Measurements from ENCODE around the gene GRIP2. TPM values are rescaled to one million over a fixed set of nuclear protein-coding genes. Genes with fewer than 3 reads are reported as not detected.

GRIP2 gene
- total RNA-seq, 1 donor from 2014 or later = 11.2 TPM

- no peaks in the 10 kb centered on the region for H3K36me3 Mint-ChIP-seq (ENCODE audit: insufficient read depth)
- H3K4me3 Mint-ChIP-seq (ENCODE audit: low read depth) = no peak overlapping the region
- peaks cover 6% of the 10 kb centered on the region for H3K4me1 Mint-ChIP-seq (ENCODE audit: low read depth)
- H3K27ac Mint-ChIP-seq = no peak overlapping the region
- no peak for DNase-seq (ENCODE audit: low spot score, unreplicated experiment)
- no peaks in the 10 kb centered on the region for H3K9me3 Mint-ChIP-seq (ENCODE audit: low read depth)
- TF ChIP-seq CTCF (IDR thresholded peaks at IDR 0.05; ENCODE audit: unreplicated experiment) = peak; percentile 34
- peaks cover 14% of the 10 kb centered on the region for H3K27me3 Mint-ChIP-seq
Observed at GRCh38 chr3:14549256-14549919, 9.2 kb upstream of the GRIP2 start.

- DNase-seq (ENCODE audit: low spot score, unreplicated experiment) = peak; percentile 43
- Mint-ChIP-seq H3K27me3 (peaks cover 14% of the 10 kb centered on the region), H3K36me3 (ENCODE audit: insufficient read depth) (no peaks in the 10 kb centered on the region), H3K4me3 (ENCODE audit: low read depth) (no peak overlapping the region), H3K4me1 (ENCODE audit: low read depth) (peaks cover 6% of the 10 kb centered on the region), H3K9me3 (ENCODE audit: low read depth) (no peaks in the 10 kb centered on the region), H3K27ac (no peak overlapping the region)
- peak; percentile 69 for TF ChIP-seq CTCF (IDR thresholded peaks at IDR 0.05; ENCODE audit: unreplicated experiment)
Observed at GRCh38 chr3:14548321-14548729, 8.2 kb upstream of the GRIP2 start.

GRCh38 chr3:14547693-14548092 is 7.6 kb upstream of the GRIP2 start:
- peaks cover 14% of the 10 kb centered on the region for H3K27me3 Mint-ChIP-seq
- H3K4me1 Mint-ChIP-seq (ENCODE audit: low read depth) = peaks cover 6% of the 10 kb centered on the region
- no peak for TF ChIP-seq CTCF (IDR thresholded peaks at IDR 0.05; ENCODE audit: unreplicated experiment)
- H3K4me3 Mint-ChIP-seq (ENCODE audit: low read depth) = no peak overlapping the region
- peak overlapping the region; percentile 5 for H3K27ac Mint-ChIP-seq
- no peak for DNase-seq (ENCODE audit: low spot score, unreplicated experiment)
- H3K36me3 Mint-ChIP-seq (ENCODE audit: insufficient read depth) = no peaks in the 10 kb centered on the region
- H3K9me3 Mint-ChIP-seq (ENCODE audit: low read depth) = no peaks in the 10 kb centered on the region

DNA sequence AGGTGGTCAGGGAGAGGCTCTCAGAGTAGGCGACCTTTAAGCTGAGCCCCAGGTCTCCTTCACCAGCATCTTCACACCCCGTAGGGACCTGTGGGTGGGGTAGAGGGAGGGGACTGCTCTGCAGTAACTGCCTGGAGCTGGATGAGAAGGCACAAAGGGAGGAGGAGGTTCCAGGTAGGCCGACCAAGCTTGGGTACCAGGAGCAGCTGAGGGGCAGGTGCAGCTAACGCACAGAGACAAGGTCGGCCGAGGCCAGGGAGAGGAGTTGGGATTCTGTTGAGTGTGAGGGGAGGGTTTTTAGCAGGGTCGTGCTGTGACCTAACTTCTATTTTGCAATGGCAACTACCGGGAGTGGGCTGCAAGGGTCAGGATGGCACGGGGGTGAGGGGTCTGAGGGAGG is 5.9 kb upstream of the GRIP2 start:
- no peak for TF ChIP-seq CTCF (IDR thresholded peaks at IDR 0.05; ENCODE audit: unreplicated experiment)
- Mint-ChIP-seq H3K9me3 (ENCODE audit: low read depth) (no peaks in the 10 kb centered on the region), H3K27me3 (peaks cover 14% of the 10 kb centered on the region), H3K4me3 (ENCODE audit: low read depth) (no peak overlapping the region), H3K4me1 (ENCODE audit: low read depth) (peaks cover 6% of the 10 kb centered on the region), H3K27ac (no peak overlapping the region), H3K36me3 (ENCODE audit: insufficient read depth) (no peaks in the 10 kb centered on the region)
- no peak for DNase-seq (ENCODE audit: low spot score, unreplicated experiment)

- no peak overlapping the region for H3K27ac Mint-ChIP-seq
- peaks cover 13% of the 10 kb centered on the region for H3K27me3 Mint-ChIP-seq
- H3K4me1 Mint-ChIP-seq (ENCODE audit: low read depth) = peaks cover 6% of the 10 kb centered on the region
- no peaks in the 10 kb centered on the region for H3K36me3 Mint-ChIP-seq (ENCODE audit: insufficient read depth)
- no peak for DNase-seq (ENCODE audit: low spot score, unreplicated experiment)
- TF ChIP-seq CTCF (IDR thresholded peaks at IDR 0.05; ENCODE audit: unreplicated experiment) = no peak
- no peaks in the 10 kb centered on the region for H3K9me3 Mint-ChIP-seq (ENCODE audit: low read depth)
- H3K4me3 Mint-ChIP-seq (ENCODE audit: low read depth) = no peak overlapping the region
Observed at GRCh38 chr3:14545251-14545635, 5.1 kb upstream of the GRIP2 start.

Measured in progenitor cell of endocrine pancreas (in vitro differentiated cells).